K562 (cell line): ENCODE measurements around the gene PARPBP. TPM values are rescaled to one million over a fixed set of nuclear protein-coding genes. Genes with fewer than 3 reads are reported as not detected.

Experiments
- ATAC-seq: fragments of 200-7000 bp; cut with Tn5 transposase; 3 replicates; pipeline ENCODE4 v1.9.1; 2020; ENCODE audit warnings: moderate library complexity
- BruUV-seq: library from RNA; stranded (reverse); fragments of 400-500 nt; replicated peaks from 2 replicates; lab custom pipeline; 2021; lab: Mats Ljungman, UMichigan
- CTCF ChIA-PET: fragments of 300-600 bp; formaldehyde crosslinking; extraction: SDS; loops from one replicate; lab custom pipeline; 2021; ENCODE audit warnings: low intra/inter-chr PET ratio; lab: Yijun Ruan, JAX
- POLR2A ChIA-PET: fragments of 300-600, 350-650 bp; sonication (Branson Sonifier 250); formaldehyde crosslinking; extraction: SDS; loops from one replicate; lab custom pipeline; 2021; ENCODE audit warnings: antibody characterized with exemption, inconsistent platforms; lab: Yijun Ruan, JAX
- DNase-seq, 4 experiments: peaks; one replicate each; pipeline versions ENCODE4 v3.0.0 to v3.0.0-alpha.2; 2011 to 2018; ENCODE audit warnings: low spot score in 3 of 4, mixed read lengths in 3 of 4; ENCODE audit errors: extremely low read depth in 1 of 4
- FAIRE-seq: peaks from 2 replicates; lab custom pipeline; 2011; peaks lifted over from hg19 to GRCh38; lab: Jason Lieb, UNC
- H2AFZ ChIP-seq: 2 replicates; pipeline ENCODE4 v1.6.0; 2011; ENCODE audit warnings: low read depth, low read length, control low read depth, inconsistent platforms
- H3K27ac ChIP-seq: fragments of 200-600 bp; 3 replicates; pipeline ENCODE4 v1.8.0; 2011; ENCODE audit warnings: low read depth, mild to moderate bottlenecking, control low read depth, inconsistent platforms, low read length, moderate library complexity, mixed read lengths; ENCODE audit errors: extremely low read depth
- H3K27me3 ChIP-seq, 2 experiments: fragments of 300-600 bp in 1 of 2; 2 replicates in 1 of 2; 3 replicates in 1 of 2; pipeline versions ENCODE4 v1.6.0 to v1.8.0; 2011; ENCODE audit warnings: inconsistent platforms in 2 of 2, low read length in 2 of 2, mild to moderate bottlenecking in 1 of 2, mixed read lengths in 1 of 2, moderate library complexity in 1 of 2; ENCODE audit not compliant: control insufficient read depth in 2 of 2, insufficient read depth in 2 of 2
- H3K36me3 ChIP-seq: fragments of 300-600 bp; 3 replicates; pipeline ENCODE4 v1.8.0; 2011; ENCODE audit warnings: mild to moderate bottlenecking, low read length, inconsistent platforms; ENCODE audit not compliant: control insufficient read depth, insufficient read depth
- H3K4me1 ChIP-seq, 2 experiments: fragments of 200-600 bp in 1 of 2; replicated peaks in 1 of 2; 2 replicates in 1 of 2; 3 replicates in 1 of 2; pipeline versions ENCODE4 v1.5.1 to v1.8.0; 2011; ENCODE audit warnings: inconsistent platforms in 2 of 2, low read length in 2 of 2, mild to moderate bottlenecking in 1 of 2, mixed read lengths in 1 of 2, moderate library complexity in 1 of 2; ENCODE audit not compliant: control insufficient read depth in 2 of 2, insufficient read depth in 2 of 2
- H3K4me2 ChIP-seq: 2 replicates; pipeline ENCODE4 v1.6.1; 2011; ENCODE audit warnings: low read length, control low read depth, inconsistent platforms, mixed read lengths; ENCODE audit not compliant: insufficient read depth
- H3K4me3 ChIP-seq: fragments of 200-600 bp; sonication (generic), shearing (Covaris generic); 2 replicates; pipeline ENCODE4 v1.5.1; 2016; ENCODE audit warnings: control low read depth, inconsistent platforms
- H3K79me2 ChIP-seq: fragments of 200-600 bp; 3 replicates; pipeline ENCODE4 v1.8.0; 2011; ENCODE audit warnings: low read length, inconsistent platforms; ENCODE audit not compliant: control insufficient read depth, insufficient read depth
- H3K9ac ChIP-seq, 2 experiments: 2 replicates each; pipeline versions ENCODE4 v1.6.0 to v1.6.1; 2011; ENCODE audit warnings: low read depth in 2 of 2, low read length in 2 of 2, control low read depth in 1 of 2, inconsistent platforms in 1 of 2, mild to moderate bottlenecking in 1 of 2, mixed read lengths in 1 of 2; ENCODE audit not compliant: insufficient read depth in 1 of 2
- H3K9me1 ChIP-seq: one replicate; pipeline ENCODE4 v1.6.0; 2011; ENCODE audit warnings: inconsistent platforms, mild to moderate bottlenecking, low read length, moderate library complexity; ENCODE audit not compliant: control insufficient read depth, insufficient read depth
- H3K9me3 ChIP-seq: replicated peaks from 2 replicates; pipeline ENCODE4 v1.5.1; 2011; ENCODE audit warnings: low read depth, low read length, inconsistent platforms; ENCODE audit not compliant: control insufficient read depth, insufficient read depth
- H4K20me1 ChIP-seq: replicated peaks from 2 replicates; pipeline ENCODE4 v1.6.1; 2011; ENCODE audit warnings: low read length, inconsistent platforms, mixed read lengths; ENCODE audit not compliant: control insufficient read depth, insufficient read depth
- ADNP ChIP-seq: fragments of 200-800 bp; sonication (Bioruptor generic); IDR thresholded peaks from 2 replicates; pipeline ENCODE4 v1.6.1; 2016; ENCODE audit warnings: missing genetic modification characterization, missing compliant biosample characterization
- CBFA2T3 ChIP-seq: fragments of 450-650 bp; IDR thresholded peaks from 2 replicates; pipeline ENCODE4 v1.6.1; 2017
- CEBPZ ChIP-seq: fragments of 150-350 bp; IDR thresholded peaks from 2 replicates; pipeline ENCODE4 v1.6.1; 2014; ENCODE audit warnings: low read depth, mild to moderate bottlenecking, low read length, borderline replicate concordance
- FOXP4 ChIP-seq: sonication (generic); formaldehyde crosslinking; IDR thresholded peaks from 2 replicates; pipeline ENCODE4 v1.8.0; 2022; ENCODE audit warnings: mild to moderate bottlenecking, missing genetic modification reagents, borderline replicate concordance
- PHF20 ChIP-seq: fragments of 450-650 bp; IDR thresholded peaks from 2 replicates; pipeline ENCODE4 v1.6.1; 2018; ENCODE audit not compliant: partially characterized antibody
- RAD51 ChIP-seq: fragments of 450-650 bp; IDR thresholded peaks from 2 replicates; pipeline ENCODE4 v1.7.1; 2016; ENCODE audit warnings: low read depth, mild to moderate bottlenecking, borderline replicate concordance
- SIN3A ChIP-seq, 2 experiments: fragments of 150-350 bp in 1 of 2; IDR thresholded peaks; 2 replicates each; pipeline ENCODE4 v1.6.1; 2011 to 2016; ENCODE audit warnings: borderline replicate concordance in 2 of 2, low read depth in 2 of 2, low read length in 2 of 2, mild to moderate bottlenecking in 2 of 2, moderate library complexity in 2 of 2; ENCODE audit not compliant: control insufficient read depth in 1 of 2
- SMARCA5 ChIP-seq: fragments of 450-650 bp; IDR thresholded peaks from 2 replicates; pipeline ENCODE4 v1.6.1; 2016
- SRF ChIP-seq, 2 experiments: fragments of 250-450, 450-650 bp in 1 of 2; sonication (Bioruptor Pico) in 1 of 2; sonication (generic) in 1 of 2; formaldehyde crosslinking; IDR thresholded peaks; 2 replicates each; pipeline versions ENCODE4 v1.5.0 to v1.5.1; 2020 to 2022; ENCODE audit warnings: mild to moderate bottlenecking in 1 of 2, missing genetic modification reagents in 1 of 2
- ZNF134 ChIP-seq: fragments of 250-450 bp; sonication (Bioruptor Pico); conservative IDR thresholded peaks from 2 replicates; pipeline ENCODE4 v1.4.0; 2020
- ZNF398 ChIP-seq: fragments of 250-450 bp; sonication (Bioruptor Pico); IDR thresholded peaks from 2 replicates; pipeline ENCODE4 v1.8.0; 2021; ENCODE audit warnings: moderate library complexity, mild to moderate bottlenecking, inconsistent platforms
- ZNF589 ChIP-seq: fragments of 200-800 bp; sonication (Bioruptor generic); IDR thresholded peaks from 2 replicates; pipeline ENCODE4 v1.6.1; 2016; ENCODE audit warnings: low read depth, missing genetic modification characterization, missing compliant biosample characterization
- ZNF75A ChIP-seq: fragments of 450-650 bp; formaldehyde crosslinking; IDR thresholded peaks from 2 replicates; pipeline ENCODE4 v1.4.0; 2020; ENCODE audit warnings: mild to moderate bottlenecking
- ZNF77 ChIP-seq: fragments of 250-450 bp; sonication (Bioruptor Pico); IDR thresholded peaks from 2 replicates; pipeline ENCODE4 v1.5.0; 2020
- WGBS: fragments of 100-300 bp; shearing (Covaris generic); methylation state at CpG from one replicate; pipeline ENCODE4 v1.1.6; 2016; ENCODE audit warnings: low coverage, mixed read lengths; ENCODE audit not compliant: insufficient coverage; ENCODE audit errors: missing lambda C conversion rate; 5-methylcytosine and 5-hydroxymethylcytosine counted together
- in situ Hi-C: fragments of 300-500 bp; cut with MboI; formaldehyde crosslinking; loops from 4 replicates; pipeline ENCODE4 v1.15.0; 2018; ENCODE audit warnings: inconsistent platforms, mixed read lengths
- intact Hi-C: fragments of 100-400 bp; cut with micrococcal nuclease; formaldehyde crosslinking; loops from 2 replicates; pipeline ENCODE4 v1.14.2; 2022
- polyA plus RNA-seq, 8 experiments: library from polyadenylated mRNA; depleted of rRNA in 4 of 8; stranded (reverse) in 5 of 8; unstranded in 3 of 8; fragments of >200 nt; fragmentation: Nextera tagmentation in 2 of 8; fragmentation: Illumina TruSeq in 1 of 8; extraction: Ambion mirVana in 2 of 8; extraction: Trizol in 1 of 8; gene quantifications; 2 replicates each; pipeline versions ENCODE4 v1.2.1 to v1.2.3, GENCODE V29; 2011 to 2014; ENCODE audit warnings: inconsistent platforms in 1 of 8, missing spikeins in 1 of 8
- total RNA-seq, 7 experiments: library from RNA; depleted of rRNA in 6 of 7; stranded (reverse); fragments of >200 nt in 6 of 7; fragmentation: Illumina TruSeq in 2 of 7; extraction: Trizol in 2 of 7; gene quantifications; 2 replicates each; pipeline versions ENCODE4 v1.2.1 to v1.2.3, GENCODE V29; 2011 to 2021; ENCODE audit warnings: low replicate concordance in 1 of 7

The PARPBP gene
- total and polyA plus RNA-seq, 9 of the 15 experiments (the other 6 are each of a cell fraction or from before 2014, with no cell fraction given), result 26.1 to 62.5 (median 49.0) TPM

GRCh38 chr12:102118874-102119273 is 1.1 kb upstream of the PARPBP start (continued):
- TF ChIP-seq SRF (CRISPR knock-in tag; IDR thresholded peaks at IDR 0.05), result no peak

- no peak for FAIRE-seq
- peak overlapping the region; percentile 84 for H3K4me3 ChIP-seq
- peak overlapping the region; percentile 98 for H3K4me2 ChIP-seq
- 3% methylated on average over 4 of the region's 4 CpGs for WGBS
- H3K9ac ChIP-seq, result peak overlapping the region; percentile 95 to 97
- peak in 1 of 4 experiments; percentile 15 for DNase-seq
- ChIA-PET CTCF (no interaction called here), POLR2A (interaction anchor here (0.7 to 1.7 kb wide), 4 partner anchors 12 to 257 kb away, joined by 3 to 7 read pairs (median 4); partner anchors contain the start of gene WASHC3)
- H3K36me3 ChIP-seq, result peaks cover 65% of the 10 kb centered on the region
- H2AFZ ChIP-seq, result peak overlapping the region; percentile 97
- H3K27me3 ChIP-seq, result no peaks in the 10 kb centered on the region
- no peaks in the 10 kb centered on the region for H3K9me3 ChIP-seq
- intact Hi-C loops (loop anchor here (2.0 to 5.0 kb wide), 2 partner anchors 58 to 362 kb away; partner anchors contain the start of gene IGF1), in situ Hi-C loops (no loop called here)
- H3K4me1 ChIP-seq, result peaks cover 0 to 8% of the 10 kb centered on the region in 2 experiments; a peak in 2 of 5 replicates
- ATAC-seq, result no peak
- H3K79me2 ChIP-seq, result peaks cover 71% of the 10 kb centered on the region
- BruUV-seq, result TSS peak; percentile 69
- H4K20me1 ChIP-seq, result no peaks in the 10 kb centered on the region
- peak overlapping the region; percentile 85 for H3K27ac ChIP-seq
- no peaks in the 10 kb centered on the region for H3K9me1 ChIP-seq
- TF ChIP-seq ZNF589 (CRISPR knock-in tag) (no peak; the same call in 1 of the 2 replicates), RAD51 (0 out of 2 replicates have a peak, but pooled peaks have one; percentile 0), ZNF134 (CRISPR knock-in tag) (peak; percentile 64), ADNP (tag) (no peak), ZNF77 (CRISPR knock-in tag) (no peak), CEBPZ (no peak), ZNF398 (no peak), SIN3A (IDR thresholded peaks at IDR 0.05; ENCODE audit: borderline replicate concordance in 2 of 2, control insufficient read depth in 1 of 2, low read depth in 2 of 2, low read length in 2 of 2) (0 out of 4 replicates have a peak, but pooled peaks of 1 of the 2 experiments have one; percentile 48), ZNF75A (CRISPR knock-in tag) (no peak), PHF20 (no peak), FOXP4 (CRISPR knock-in tag) (no peak), SMARCA5 (0 out of 2 replicates have a peak, but pooled peaks have one; percentile 5), CBFA2T3 (no peak)
Observed at GRCh38 chr12:102120564-102120873, 536 bp downstream of the PARPBP start.
